HEK293 (cell line): ENCODE measurements around the gene NFIC.

Experiments used
- CTCF ChIA-PET: fragments of 350-600 bp; formaldehyde crosslinking; extraction: SDS; loops from one replicate; lab custom pipeline; 2021; ENCODE audit warnings: antibody characterized with exemption; lab: Yijun Ruan, JAX
- POLR2A ChIA-PET: fragments of 300-600 bp; formaldehyde crosslinking; extraction: SDS; loops from one replicate; lab custom pipeline; 2020; ENCODE audit warnings: antibody characterized with exemption, inconsistent platforms; lab: Yijun Ruan, JAX
- H3K27ac ChIP-seq: fragments of 200-500 bp; sonication (Bioruptor generic); 2 replicates; pipeline ENCODE4 v1.5.1; 2014; ENCODE audit warnings: low read depth, low read length, control low read depth, inconsistent platforms; ENCODE audit errors: extremely low read depth
- H3K36me3 ChIP-seq, 2 experiments: fragments of 200-500 bp in 1 of 2; sonication (Bioruptor generic) in 1 of 2; 1 replicate in 1 of 2; 2 replicates in 1 of 2; pipeline ENCODE4 v1.5.1; 2014 to 2017; ENCODE audit warnings: inconsistent platforms in 2 of 2, low read length in 2 of 2; ENCODE audit not compliant: control insufficient read depth in 2 of 2, insufficient read depth in 1 of 2
- H3K4me1 ChIP-seq: fragments of 200-500 bp; sonication (Bioruptor generic); 2 replicates; pipeline ENCODE4 v1.5.1; 2014; ENCODE audit warnings: mild to moderate bottlenecking, low read length, inconsistent platforms; ENCODE audit not compliant: control insufficient read depth, insufficient read depth
- H3K4me3 ChIP-seq: 2 replicates; pipeline ENCODE4 v1.5.1; 2011; ENCODE audit warnings: low read depth, mild to moderate bottlenecking, control low read depth, low read length, moderate library complexity
- H3K9me3 ChIP-seq: fragments of 200-500 bp; sonication (Bioruptor generic); 2 replicates; pipeline ENCODE4 v1.5.1; 2014; ENCODE audit warnings: low read depth, low read length, inconsistent platforms; ENCODE audit not compliant: control insufficient read depth, insufficient read depth
- EGR2 ChIP-seq: fragments of 450-650 bp; formaldehyde crosslinking; IDR thresholded peaks from 2 replicates; pipeline ENCODE4 v1.5.1; 2016; ENCODE audit warnings: low read depth, missing biosample characterization, missing genetic modification characterization
- KLF9 ChIP-seq: fragments of 450-650 bp; formaldehyde crosslinking; IDR thresholded peaks from 2 replicates; pipeline ENCODE4 v1.5.1; 2016; ENCODE audit warnings: missing biosample characterization, missing genetic modification characterization, low read depth
- OVOL3 ChIP-seq: fragments of 450-650 bp; formaldehyde crosslinking; IDR thresholded peaks from 2 replicates; pipeline ENCODE4 v1.5.1; 2016; ENCODE audit warnings: missing biosample characterization, missing genetic modification characterization
- SP2 ChIP-seq: fragments of 450-650 bp; formaldehyde crosslinking; IDR thresholded peaks from 2 replicates; pipeline ENCODE4 v1.5.1; 2016; ENCODE audit warnings: missing biosample characterization, missing genetic modification characterization
- ZBTB17 ChIP-seq: fragments of 450-650 bp; formaldehyde crosslinking; IDR thresholded peaks from 2 replicates; pipeline ENCODE4 v1.5.1; 2016; ENCODE audit warnings: missing biosample characterization, missing genetic modification characterization
- ZFHX2 ChIP-seq: fragments of 450-650 bp; formaldehyde crosslinking; conservative IDR thresholded peaks from 2 replicates; pipeline ENCODE4 v1.5.1; 2016; ENCODE audit warnings: missing biosample characterization, missing genetic modification characterization
- ZFP3 ChIP-seq: fragments of 450-650 bp; formaldehyde crosslinking; IDR thresholded peaks from 2 replicates; pipeline ENCODE4 v1.5.1; 2016; ENCODE audit warnings: low read depth, missing biosample characterization, missing genetic modification characterization
- ZNF121 ChIP-seq: fragments of 450-650 bp; formaldehyde crosslinking; IDR thresholded peaks from 2 replicates; pipeline ENCODE4 v1.5.1; 2016; ENCODE audit warnings: missing biosample characterization, missing genetic modification characterization
- ZNF140 ChIP-seq: fragments of 450-650 bp; formaldehyde crosslinking; IDR thresholded peaks from 2 replicates; pipeline ENCODE4 v1.5.1; 2016; ENCODE audit warnings: missing biosample characterization, missing genetic modification characterization
- ZNF148 ChIP-seq: fragments of 450-650 bp; formaldehyde crosslinking; IDR thresholded peaks from 2 replicates; pipeline ENCODE4 v1.5.0; 2017; ENCODE audit warnings: missing biosample characterization, missing genetic modification characterization, borderline replicate concordance
- ZNF18 ChIP-seq: fragments of 450-650 bp; formaldehyde crosslinking; IDR thresholded peaks from 2 replicates; pipeline ENCODE4 v1.5.1; 2016; ENCODE audit warnings: missing biosample characterization, missing genetic modification characterization
- ZNF248 ChIP-seq: fragments of 450-650 bp; formaldehyde crosslinking; IDR thresholded peaks from 2 replicates; pipeline ENCODE4 v1.5.1; 2017; ENCODE audit warnings: missing biosample characterization, missing genetic modification characterization
- ZNF274 ChIP-seq, 2 experiments: fragments of 200-500 bp in 1 of 2; fragments of 450-650 bp in 1 of 2; sonication (Bioruptor generic) in 1 of 2; formaldehyde crosslinking in 1 of 2; IDR thresholded peaks; 2 replicates each; pipeline versions ENCODE4 v1.5.1 to v1.6.1; 2014 to 2016; ENCODE audit warnings: borderline replicate concordance in 1 of 2, inconsistent platforms in 1 of 2, low read length in 1 of 2, missing biosample characterization in 1 of 2, missing genetic modification characterization in 1 of 2
- ZNF366 ChIP-seq: fragments of 450-650 bp; formaldehyde crosslinking; conservative IDR thresholded peaks from 2 replicates; pipeline ENCODE4 v1.5.1; 2016; ENCODE audit warnings: missing biosample characterization, missing genetic modification characterization
- ZNF521 ChIP-seq: fragments of 450-650 bp; formaldehyde crosslinking; IDR thresholded peaks from 2 replicates; pipeline ENCODE4 v1.5.1; 2017; ENCODE audit warnings: missing biosample characterization, mild to moderate bottlenecking, missing genetic modification characterization
- ZNF585B ChIP-seq: fragments of 450-650 bp; formaldehyde crosslinking; IDR thresholded peaks from 2 replicates; pipeline ENCODE4 v1.5.1; 2016; ENCODE audit warnings: missing biosample characterization, missing genetic modification characterization
- ZNF658 ChIP-seq: fragments of 450-650 bp; formaldehyde crosslinking; IDR thresholded peaks from 2 replicates; pipeline ENCODE4; 2016; ENCODE audit warnings: missing biosample characterization, missing genetic modification characterization
- ZNF785 ChIP-seq: fragments of 450-650 bp; formaldehyde crosslinking; IDR thresholded peaks from 2 replicates; pipeline ENCODE4 v1.5.1; 2016; ENCODE audit warnings: missing biosample characterization, missing genetic modification characterization
- ZXDB ChIP-seq: fragments of 450-650 bp; formaldehyde crosslinking; IDR thresholded peaks from 2 replicates; pipeline ENCODE4 v1.5.1; 2016; ENCODE audit warnings: missing biosample characterization, missing genetic modification characterization
- TF ChIP-seq, protein P1 (sequence below): fragments of 450-650 bp; formaldehyde crosslinking; IDR thresholded peaks from 2 replicates; pipeline ENCODE4 v1.5.1; 2016; ENCODE audit warnings: missing biosample characterization, missing genetic modification characterization

The NFIC gene

DNA sequence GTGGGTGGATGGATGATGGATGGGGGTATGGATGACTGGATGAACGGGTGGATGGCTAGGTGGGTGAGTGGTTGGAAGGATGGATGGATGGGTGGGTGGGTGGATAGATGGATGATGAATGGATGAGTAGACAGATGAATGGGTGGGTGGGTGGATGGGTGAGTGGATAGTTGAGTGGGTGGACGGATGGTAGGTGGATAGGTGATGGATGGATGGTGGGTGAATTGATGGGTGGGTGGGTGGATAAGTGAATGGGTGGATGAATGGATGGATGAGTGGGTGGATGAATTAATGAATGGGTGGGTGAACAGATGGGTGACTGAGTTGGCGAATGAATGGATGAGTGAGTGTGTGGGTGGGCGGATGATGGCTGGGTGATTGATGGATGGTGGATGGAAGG, 109.1 kb downstream of the NFIC start:
- Histone ChIP-seq H3K4me1 (no peaks in the 10 kb centered on the region), H3K4me3 (no peak overlapping the region), H3K27ac (no peak overlapping the region), H3K9me3 (no peaks in the 10 kb centered on the region), H3K36me3 (no peaks in the 10 kb centered on the region)
- CTCF ChIA-PET, result interaction anchor here (0.6 kb wide), 1 partner anchor 25 kb away, joined by 3 read pairs; the partner anchor contains the start of gene DOHH
- POLR2A ChIA-PET, result no interaction called here
- 0 out of 2 replicates have a peak, but pooled peaks have one; percentile 12 for TF ChIP-seq SP2 (tag by site-specific recombination)
- no peak for TF ChIP-seq KLF9 (tag by site-specific recombination)
- TF ChIP-seq ZFHX2 (tag by site-specific recombination), result peak; percentile 100
- TF ChIP-seq EGR2 (tag by site-specific recombination), result peak; percentile 100
- TF ChIP-seq, all 188 proteins: peak for 3

GRCh38 chr19:3476830-3477229, 110.4 kb downstream of the NFIC start:
- Histone ChIP-seq H3K9me3 (no peaks in the 10 kb centered on the region), H3K4me1 (no peaks in the 10 kb centered on the region), H3K4me3 (no peak overlapping the region), H3K36me3 (no peaks in the 10 kb centered on the region), H3K27ac (no peak overlapping the region)
- POLR2A ChIA-PET, result no interaction called here
- CTCF ChIA-PET, result interaction anchor here (0.7 kb wide), 1 partner anchor 151 kb away, joined by 3 read pairs; no protein-coding TSS in a partner anchor
- TF ChIP-seq ZNF585B (tag by site-specific recombination) (no peak), ZNF148 (tag by site-specific recombination) (no peak), ZNF366 (tag by site-specific recombination) (peak; percentile 92), ZNF248 (tag by site-specific recombination) (no peak), ZFP3 (no peak), ZNF521 (tag by site-specific recombination) (no peak), ZNF658 (tag by site-specific recombination) (no peak), ZNF274 (IDR thresholded peaks at IDR 0.05; ENCODE audit: low read length) (no peak), ZNF274 (tag by site-specific recombination; IDR thresholded peaks at IDR 0.05; ENCODE audit: borderline replicate concordance) (no peak), ZNF121 (tag by site-specific recombination) (no peak), ZFHX2 (tag by site-specific recombination) (peak; percentile 96), ZXDB (tag by site-specific recombination) (no peak), ZNF18 (tag by site-specific recombination) (no peak), SP2 (tag by site-specific recombination) (0 out of 2 replicates have a peak, but pooled peaks have one; percentile 10), ZNF785 (tag by site-specific recombination) (0 out of 2 replicates have a peak, but pooled peaks have one; percentile 12), EGR2 (tag by site-specific recombination) (peak; percentile 98), OVOL3 (tag by site-specific recombination) (no peak), ZBTB17 (tag by site-specific recombination) (peak; percentile 95), ZNF140 (tag by site-specific recombination) (no peak)
- TF ChIP-seq, protein P1, sequence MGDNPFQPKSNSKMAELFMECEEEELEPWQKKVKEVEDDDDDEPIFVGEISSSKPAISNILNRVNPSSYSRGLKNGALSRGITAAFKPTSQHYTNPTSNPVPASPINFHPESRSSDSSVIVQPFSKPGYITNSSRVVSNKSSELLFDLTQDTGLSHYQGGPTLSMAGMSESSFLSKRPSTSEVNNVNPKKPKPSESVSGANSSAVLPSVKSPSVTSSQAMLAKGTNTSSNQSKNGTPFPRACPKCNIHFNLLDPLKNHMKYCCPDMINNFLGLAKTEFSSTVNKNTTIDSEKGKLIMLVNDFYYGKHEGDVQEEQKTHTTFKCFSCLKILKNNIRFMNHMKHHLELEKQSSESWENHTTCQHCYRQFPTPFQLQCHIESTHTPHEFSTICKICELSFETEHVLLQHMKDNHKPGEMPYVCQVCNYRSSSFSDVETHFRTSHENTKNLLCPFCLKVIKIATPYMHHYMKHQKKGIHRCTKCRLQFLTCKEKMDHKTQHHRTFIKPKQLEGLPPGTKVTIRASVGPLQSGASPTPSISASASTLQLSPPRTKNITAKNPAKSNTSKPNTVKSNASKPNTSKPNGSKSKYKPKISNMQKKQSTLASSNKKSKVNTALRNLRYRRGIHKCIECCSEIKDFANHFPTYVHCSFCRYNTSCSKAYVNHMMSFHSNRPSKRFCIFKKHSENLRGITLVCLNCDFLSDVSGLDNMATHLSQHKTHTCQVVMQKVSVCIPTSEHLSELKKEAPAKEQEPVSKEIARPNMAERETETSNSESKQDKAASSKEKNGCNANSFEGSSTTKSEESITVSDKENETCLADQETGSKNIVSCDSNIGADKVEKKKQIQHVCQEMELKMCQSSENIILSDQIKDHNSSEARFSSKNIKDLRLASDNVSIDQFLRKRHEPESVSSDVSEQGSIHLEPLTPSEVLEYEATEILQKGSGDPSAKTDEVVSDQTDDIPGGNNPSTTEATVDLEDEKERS (tag by site-specific recombination), result no peak
